Breast epithelium (tissue), 4 donors: Measurements from ENCODE around the gene SHTN1. TPM values are rescaled to one million over a fixed set of nuclear protein-coding genes. Genes with fewer than 3 reads are reported as not detected.

Experiments
- DNase-seq, 2 donors: peaks; one replicate each; pipeline ENCODE4 v3.0.0-alpha.2; 2019; ENCODE audit warnings: low spot score in 2 of 2
- H3K27ac ChIP-seq, 2 donors: fragments of 200-600 bp; sonication (generic) in 1 of 2; one replicate each; pipeline ENCODE4 v1.5.1; 2016 to 2019; ENCODE audit warnings: mild to moderate bottlenecking in 1 of 2
- H3K27me3 ChIP-seq, 2 donors: fragments of 200-600 bp; sonication (generic) in 1 of 2; one replicate each; pipeline versions ENCODE4 v1.5.1 to v1.6.0; 2017 to 2019; ENCODE audit warnings: control low read depth in 1 of 2, mild to moderate bottlenecking in 1 of 2
- H3K36me3 ChIP-seq: fragments of 200-600 bp; one replicate; pipeline ENCODE4 v1.5.1; 2019
- H3K4me1 ChIP-seq, 2 donors: fragments of 200-600 bp; sonication (generic); one replicate each; pipeline ENCODE4 v1.5.1; 2016 to 2019; ENCODE audit warnings: control low read depth in 1 of 2
- H3K4me3 ChIP-seq, 3 donors: fragments of 200-600 bp; sonication (generic); 1 replicate in 2 of 3; 2 replicates in 1 of 3; pipeline ENCODE4 v1.5.1; 2016 to 2019; ENCODE audit warnings: mild to moderate bottlenecking in 3 of 3, moderate library complexity in 2 of 3
- H3K9me3 ChIP-seq, 2 donors: fragments of 200-600 bp; sonication (generic) in 1 of 2; one replicate each; pipeline ENCODE4 v1.5.1; 2016 to 2019; ENCODE audit warnings: control low read depth in 1 of 2
- CTCF ChIP-seq, 3 donors: fragments of 450-650 bp; IDR thresholded peaks; one replicate each; pipeline ENCODE4 v1.5.1; 2016 to 2017; ENCODE audit warnings: antibody characterized with exemption in 3 of 3, mild to moderate bottlenecking in 3 of 3, moderate library complexity in 3 of 3
- POLR2A ChIP-seq: fragments of 450-650 bp; IDR thresholded peaks from one replicate; pipeline ENCODE4 v1.6.1; 2016; ENCODE audit warnings: antibody characterized with exemption, mild to moderate bottlenecking, moderate library complexity
- POLR2AphosphoS5 ChIP-seq, 3 donors: sonication (generic); formaldehyde crosslinking; IDR thresholded peaks; one replicate each; pipeline ENCODE4 v1.6.1; 2017; ENCODE audit warnings: antibody characterized with exemption in 3 of 3
- intact Hi-C: fragments of 100-400 bp; cut with DNase I; formaldehyde crosslinking; loops from one replicate; pipeline ENCODE4 v1.15.1; 2023; ENCODE audit warnings: low total_unique reads
- total RNA-seq, 3 donors: library from RNA; depleted of rRNA; stranded (reverse); fragments of >200 nt; gene quantifications; one replicate each; pipeline ENCODE4 v1.1.0, GENCODE V29; 2016

The SHTN1 gene
- total RNA-seq, 3 donors from 2014 or later, result 14.4 to 36.0 (median 17.8) TPM

GRCh38 chr10:116879817-116880216, 125.2 kb downstream of the SHTN1 start:
- no peaks in the 10 kb centered on the region for H3K9me3 ChIP-seq
- H3K4me1 ChIP-seq, result no peaks in the 10 kb centered on the region
- H3K4me3 ChIP-seq, result no peak overlapping the region
- no peak overlapping the region for H3K27ac ChIP-seq
- intact Hi-C loops, result no loop called here
- no peak for DNase-seq
- TF ChIP-seq POLR2A (no peak), POLR2AphosphoS5 (IDR thresholded peaks at IDR 0.05) (no peak), CTCF (IDR thresholded peaks at IDR 0.05) (no peak)
- H3K36me3 ChIP-seq, result no peaks in the 10 kb centered on the region
- no peaks in the 10 kb centered on the region for H3K27me3 ChIP-seq

GRCh38 chr10:116878123-116878522, 126.9 kb downstream of the SHTN1 start:
- no peaks in the 10 kb centered on the region for H3K4me1 ChIP-seq
- no peak for DNase-seq
- TF ChIP-seq CTCF (IDR thresholded peaks at IDR 0.05) (no peak), POLR2A (no peak), POLR2AphosphoS5 (IDR thresholded peaks at IDR 0.05) (no peak)
- H3K9me3 ChIP-seq, result no peaks in the 10 kb centered on the region
- H3K27me3 ChIP-seq, result no peaks in the 10 kb centered on the region
- H3K4me3 ChIP-seq, result no peak overlapping the region
- H3K36me3 ChIP-seq, result no peaks in the 10 kb centered on the region
- H3K27ac ChIP-seq, result no peak overlapping the region
- intact Hi-C loops, result no loop called here

- Histone ChIP-seq H3K27me3 (no peaks in the 10 kb centered on the region), H3K27ac (no peak overlapping the region), H3K4me1 (no peaks in the 10 kb centered on the region), H3K36me3 (no peaks in the 10 kb centered on the region), H3K4me3 (no peak overlapping the region), H3K9me3 (no peaks in the 10 kb centered on the region)
- DNase-seq, result peak in 1 of 2 donors; percentile 62
- TF ChIP-seq POLR2AphosphoS5 (IDR thresholded peaks at IDR 0.05), result no peak
- TF ChIP-seq CTCF (IDR thresholded peaks at IDR 0.05), result no peak
- intact Hi-C loops, result no loop called here
Observed at GRCh38 chr10:116877391-116877790, 127.6 kb downstream of the SHTN1 start.

GRCh38 chr10:116875897-116876296, 129.1 kb downstream of the SHTN1 start:
- intact Hi-C loops, result no loop called here
- no peak for DNase-seq
- Histone ChIP-seq H3K36me3 (no peaks in the 10 kb centered on the region), H3K27me3 (no peaks in the 10 kb centered on the region), H3K4me1 (no peaks in the 10 kb centered on the region), H3K27ac (no peak overlapping the region), H3K9me3 (no peaks in the 10 kb centered on the region), H3K4me3 (no peak overlapping the region)
- TF ChIP-seq POLR2AphosphoS5 (IDR thresholded peaks at IDR 0.05) (no peak), CTCF (IDR thresholded peaks at IDR 0.05) (no peak), POLR2A (no peak)

GRCh38 chr10:116873134-116873533, 131.9 kb downstream of the SHTN1 start:
- Histone ChIP-seq H3K27ac (no peak overlapping the region), H3K36me3 (no peaks in the 10 kb centered on the region), H3K9me3 (no peaks in the 10 kb centered on the region), H3K4me1 (no peaks in the 10 kb centered on the region), H3K4me3 (no peak overlapping the region), H3K27me3 (no peaks in the 10 kb centered on the region)
- no peak for DNase-seq
- intact Hi-C loops, result no loop called here
- TF ChIP-seq CTCF (IDR thresholded peaks at IDR 0.05), result no peak
